D721Med (cell line): Measurements from ENCODE around the gene NPW.

Source experiments
- DNase-seq: peaks from one replicate; pipeline ENCODE4 v3.0.0; 2011; ENCODE audit warnings: low spot score; ENCODE audit not compliant: insufficient read length
- FAIRE-seq: peaks from 2 replicates; lab custom pipeline; 2011; peaks lifted over from hg19 to GRCh38; lab: Jason Lieb, UNC
- CTCF ChIP-seq: IDR thresholded peaks from 2 replicates; pipeline ENCODE4 v1.5.1; 2012; ENCODE audit warnings: mild to moderate bottlenecking, control low read depth; ENCODE audit not compliant: insufficient read depth; ENCODE audit errors: missing control alignments

The NPW gene

GRCh38 chr16:2025878-2026460, 6.4 kb downstream of the NPW start:
- no peak for FAIRE-seq
- no peak for DNase-seq
- TF ChIP-seq CTCF: no peak

DNA sequence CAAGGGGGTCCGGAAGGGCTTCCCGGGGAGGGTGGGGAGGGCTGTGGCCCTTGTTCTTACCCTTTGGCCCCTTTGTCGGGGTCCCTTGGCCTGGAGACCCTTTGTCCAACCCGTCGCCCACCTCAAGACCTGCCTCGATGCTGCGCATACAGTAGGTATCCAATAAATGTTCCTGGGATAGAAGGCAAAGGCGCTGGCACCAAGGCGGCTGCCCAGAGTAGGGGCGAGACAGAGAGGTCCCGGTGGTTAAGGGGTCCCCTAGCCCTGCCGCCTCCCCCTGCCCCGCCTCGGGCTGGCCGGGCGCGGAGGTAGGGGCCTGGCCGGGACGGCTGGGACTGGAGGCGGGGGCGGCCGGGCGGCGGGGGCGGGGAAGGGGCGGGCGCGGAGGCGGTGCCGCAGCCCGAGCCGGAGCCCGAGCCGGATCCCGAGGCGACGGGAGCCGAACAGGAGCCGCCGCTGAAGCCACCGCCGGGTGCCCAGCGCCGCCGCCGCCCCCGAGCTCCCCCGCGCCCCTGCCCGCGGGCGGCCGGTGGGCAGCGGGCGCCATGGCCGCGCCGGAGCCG, 7.0 kb downstream of the NPW start, which contains the start of gene NHERF2:
Gene NHERF2, plus strand, starts transcription at position 442 of the 563 bp plus-strand sequence. Its CDS starts 104 bp downstream, at position 546.
- no peak for FAIRE-seq
- DNase-seq: peak; percentile 82
- no peak for TF ChIP-seq CTCF

GRCh38 chr16:2027024-2028010, 7.7 kb downstream of the NPW start:
- FAIRE-seq: no peak
- DNase-seq: no peak
- no peak for TF ChIP-seq CTCF

DNA sequence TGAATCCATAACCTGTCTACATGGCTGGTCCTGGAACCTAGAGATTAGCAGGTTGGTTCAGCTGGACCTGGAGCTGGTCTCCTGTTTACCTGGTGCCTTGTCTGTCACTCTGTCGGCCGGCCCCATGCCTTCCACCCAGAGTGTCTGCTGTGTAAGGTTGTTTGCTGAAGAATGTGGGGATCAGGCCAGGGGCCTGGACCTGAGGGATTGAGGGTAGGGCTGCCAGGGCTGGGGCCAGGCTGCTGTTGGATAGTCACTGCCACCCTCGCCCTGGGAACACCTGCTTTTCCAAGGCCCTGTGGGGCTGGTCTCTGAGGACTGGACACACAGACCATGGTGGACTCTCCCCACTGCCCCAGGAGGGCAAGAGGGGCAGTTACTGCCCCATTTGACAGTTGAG, 8.6 kb downstream of the NPW start:
- no peak for TF ChIP-seq CTCF
- no peak for FAIRE-seq
- no peak for DNase-seq

DNA sequence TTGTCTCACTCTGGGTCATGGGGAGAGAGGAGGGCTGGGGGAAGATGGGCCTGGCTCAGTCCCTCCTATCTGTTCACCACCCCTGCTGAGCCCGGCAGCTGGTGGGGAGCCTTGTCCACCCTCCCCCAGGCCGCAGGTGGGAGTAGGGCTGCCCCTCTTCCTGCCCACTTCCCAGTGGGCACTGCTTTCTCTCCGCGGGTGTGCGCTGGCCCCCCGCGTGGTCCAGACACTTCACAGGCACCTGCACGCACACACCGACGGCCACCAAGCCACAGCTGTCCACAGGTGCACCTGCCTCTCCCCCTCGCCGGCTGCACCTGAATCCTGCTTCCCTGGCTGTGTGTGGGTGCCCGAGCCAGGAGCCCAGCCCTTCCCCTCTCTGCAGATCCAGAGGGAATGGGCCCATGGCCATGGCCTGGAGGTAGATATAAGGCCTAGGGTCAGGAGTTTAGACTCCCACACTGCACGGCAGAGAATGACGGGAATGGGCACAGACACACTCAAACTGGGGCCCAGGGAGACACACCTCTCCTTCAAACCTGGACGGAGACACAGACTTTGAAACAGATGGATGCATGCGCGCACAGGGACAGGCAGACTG, 9.1 kb downstream of the NPW start:
- no peak for TF ChIP-seq CTCF
- FAIRE-seq: no peak
- no peak for DNase-seq

GRCh38 chr16:2029350-2029749, 9.8 kb downstream of the NPW start:
- no peak for TF ChIP-seq CTCF
- FAIRE-seq (no peak), DNase-seq (no peak)
